Rectal smooth muscle tissue (tissue), 1 donor: Measurements from ENCODE around the gene PACRG.

Source experiments
- H3K27ac ChIP-seq: one replicate; pipeline ENCODE4 v1.7.0; 2013; ENCODE audit warnings: low read depth, low read length, inconsistent platforms
- H3K27me3 ChIP-seq: one replicate; pipeline ENCODE4 v1.7.0; 2013; ENCODE audit warnings: low read length; ENCODE audit not compliant: control insufficient read depth, insufficient read depth
- H3K36me3 ChIP-seq: one replicate; pipeline ENCODE4 v1.7.0; 2013; ENCODE audit warnings: low read length; ENCODE audit not compliant: control insufficient read depth, insufficient read depth
- H3K4me1 ChIP-seq: one replicate; pipeline ENCODE4 v1.7.0; 2013; ENCODE audit warnings: low read length; ENCODE audit not compliant: control insufficient read depth, insufficient read depth
- H3K4me3 ChIP-seq: one replicate; pipeline ENCODE4 v1.7.0; 2013; ENCODE audit warnings: low read length
- H3K9ac ChIP-seq: one replicate; pipeline ENCODE4 v1.7.0; 2013; ENCODE audit warnings: low read length

PACRG gene

GRCh38 chr6:163197839-163198238 lies 470.1 kb downstream of the PACRG start:
- no peak overlapping the region for H3K4me3 ChIP-seq
- no peaks in the 10 kb centered on the region for H3K36me3 ChIP-seq
- H3K9ac ChIP-seq = no peak overlapping the region
- no peaks in the 10 kb centered on the region for H3K27me3 ChIP-seq
- no peak overlapping the region for H3K27ac ChIP-seq
- no peaks in the 10 kb centered on the region for H3K4me1 ChIP-seq

- H3K27ac ChIP-seq = no peak overlapping the region
- H3K9ac ChIP-seq = no peak overlapping the region
- H3K4me1 ChIP-seq = no peaks in the 10 kb centered on the region
- no peaks in the 10 kb centered on the region for H3K36me3 ChIP-seq
- H3K27me3 ChIP-seq = no peaks in the 10 kb centered on the region
- H3K4me3 ChIP-seq = no peak overlapping the region
These were observed 470.6 kb downstream of the PACRG start for GRCh38 chr6:163198396-163198795.

- no peaks in the 10 kb centered on the region for H3K4me1 ChIP-seq
- no peak overlapping the region for H3K4me3 ChIP-seq
- H3K27me3 ChIP-seq = no peaks in the 10 kb centered on the region
- H3K36me3 ChIP-seq = no peaks in the 10 kb centered on the region
- no peak overlapping the region for H3K9ac ChIP-seq
- H3K27ac ChIP-seq = no peak overlapping the region
These were observed 471.6 kb downstream of the PACRG start for GRCh38 chr6:163199371-163199770.

GRCh38 chr6:163200289-163200688 lies 472.5 kb downstream of the PACRG start:
- H3K9ac ChIP-seq = no peak overlapping the region
- no peaks in the 10 kb centered on the region for H3K36me3 ChIP-seq
- H3K27ac ChIP-seq = no peak overlapping the region
- H3K4me1 ChIP-seq = no peaks in the 10 kb centered on the region
- no peaks in the 10 kb centered on the region for H3K27me3 ChIP-seq
- H3K4me3 ChIP-seq = no peak overlapping the region

- H3K4me3 ChIP-seq = no peak overlapping the region
- no peak overlapping the region for H3K9ac ChIP-seq
- H3K36me3 ChIP-seq = no peaks in the 10 kb centered on the region
- no peak overlapping the region for H3K27ac ChIP-seq
- no peaks in the 10 kb centered on the region for H3K27me3 ChIP-seq
- H3K4me1 ChIP-seq = no peaks in the 10 kb centered on the region
These were observed 472.9 kb downstream of the PACRG start for GRCh38 chr6:163200694-163201093.

- no peak overlapping the region for H3K27ac ChIP-seq
These were observed 474.1 kb downstream of the PACRG start for GRCh38 chr6:163201855-163202254.

GRCh38 chr6:163206196-163206595 lies 478.4 kb downstream of the PACRG start:
- Histone ChIP-seq H3K27ac (no peak overlapping the region), H3K36me3 (no peaks in the 10 kb centered on the region), H3K4me3 (no peak overlapping the region), H3K27me3 (no peaks in the 10 kb centered on the region), H3K9ac (no peak overlapping the region), H3K4me1 (no peaks in the 10 kb centered on the region)

More at GRCh38 chr6:163201855-163202254, 474.1 kb downstream of the PACRG start:
- Histone ChIP-seq H3K4me1 (no peaks in the 10 kb centered on the region), H3K36me3 (no peaks in the 10 kb centered on the region), H3K9ac (no peak overlapping the region), H3K27me3 (no peaks in the 10 kb centered on the region), H3K4me3 (no peak overlapping the region)

GRCh38 chr6:163207431-163208383 lies 479.9 kb downstream of the PACRG start:
- Histone ChIP-seq H3K27me3 (no peaks in the 10 kb centered on the region), H3K36me3 (no peaks in the 10 kb centered on the region), H3K4me3 (no peak overlapping the region), H3K27ac (no peak overlapping the region), H3K4me1 (no peaks in the 10 kb centered on the region), H3K9ac (no peak overlapping the region)

- Histone ChIP-seq H3K27ac (no peak overlapping the region), H3K4me3 (no peak overlapping the region), H3K4me1 (no peaks in the 10 kb centered on the region), H3K9ac (no peak overlapping the region), H3K36me3 (no peaks in the 10 kb centered on the region), H3K27me3 (no peaks in the 10 kb centered on the region)
These were observed 481.2 kb downstream of the PACRG start for GRCh38 chr6:163209005-163209404.

GRCh38 chr6:163212123-163212522 lies 484.3 kb downstream of the PACRG start:
- no peak overlapping the region for H3K27ac ChIP-seq
- no peak overlapping the region for H3K9ac ChIP-seq
- H3K27me3 ChIP-seq = no peaks in the 10 kb centered on the region
- H3K4me3 ChIP-seq = no peak overlapping the region
- H3K4me1 ChIP-seq = no peaks in the 10 kb centered on the region
- H3K36me3 ChIP-seq = no peaks in the 10 kb centered on the region

- Histone ChIP-seq H3K4me1 (no peaks in the 10 kb centered on the region), H3K4me3 (no peak overlapping the region), H3K27ac (no peak overlapping the region), H3K36me3 (no peaks in the 10 kb centered on the region), H3K9ac (no peak overlapping the region), H3K27me3 (no peaks in the 10 kb centered on the region)
These were observed 486.5 kb downstream of the PACRG start for GRCh38 chr6:163214259-163214658.

- H3K9ac ChIP-seq = no peak overlapping the region
- no peak overlapping the region for H3K4me3 ChIP-seq
- no peaks in the 10 kb centered on the region for H3K4me1 ChIP-seq
- no peak overlapping the region for H3K27ac ChIP-seq
- H3K27me3 ChIP-seq = no peaks in the 10 kb centered on the region
- no peaks in the 10 kb centered on the region for H3K36me3 ChIP-seq
These were observed 490.7 kb downstream of the PACRG start for GRCh38 chr6:163218361-163218894.
